HepG2 (cell line): ENCODE measurements around the gene TTLL7. TPM values are rescaled to one million over a fixed set of nuclear protein-coding genes. Genes with fewer than 3 reads are reported as not detected.

Experiments used
- ATAC-seq: fragments of 200-7000 bp; cut with Tn5 transposase; 3 replicates; pipeline ENCODE4 v1.9.1; 2020; ENCODE audit warnings: mild to moderate bottlenecking, moderate library complexity
- BruUV-seq: library from RNA; stranded (reverse); fragments of 400-500 nt; replicated peaks from 2 replicates; lab custom pipeline; 2021; lab: Mats Ljungman, UMichigan
- CTCF ChIA-PET: fragments of 300-600 bp; formaldehyde crosslinking; extraction: SDS; loops from one replicate; lab custom pipeline; 2021; ENCODE audit warnings: low total read pairs, inconsistent platforms, low intra/inter-chr PET ratio; lab: Yijun Ruan, JAX
- POLR2A ChIA-PET: fragments of 350-600 bp; sonication (Branson Sonifier 250); formaldehyde crosslinking; loops from one replicate; lab custom pipeline; 2020; ENCODE audit warnings: antibody characterized with exemption, inconsistent platforms; lab: Yijun Ruan, JAX
- DNase-seq: peaks from one replicate; pipeline ENCODE4 v3.0.0-alpha.2; 2015; ENCODE audit warnings: low spot score
- FAIRE-seq: peaks from 3 replicates; lab custom pipeline; 2011; peaks lifted over from hg19 to GRCh38; lab: Jason Lieb, UNC
- H2AFZ ChIP-seq: one replicate; pipeline ENCODE4 v1.6.1; 2011; ENCODE audit warnings: low read length, inconsistent platforms
- H3K27ac ChIP-seq: fragments of 300-600 bp; 3 replicates; pipeline ENCODE4 v1.8.0; 2011; ENCODE audit warnings: mixed run types, mild to moderate bottlenecking, mixed read lengths, low read length, inconsistent platforms; ENCODE audit not compliant: insufficient read depth; ENCODE audit errors: extremely low read length
- H3K27me3 ChIP-seq, 2 experiments: fragments of 200-600 bp in 1 of 2; 2 replicates in 1 of 2; 3 replicates in 1 of 2; pipeline versions ENCODE4 v1.6.0 to v1.8.0; 2011; ENCODE audit warnings: low read length in 2 of 2, mild to moderate bottlenecking in 2 of 2, moderate library complexity in 2 of 2, inconsistent platforms in 1 of 2; ENCODE audit not compliant: insufficient read depth in 2 of 2, control insufficient read depth in 1 of 2
- H3K36me3 ChIP-seq, 2 experiments: fragments of 200-600 bp in 1 of 2; replicated peaks in 1 of 2; 2 replicates in 1 of 2; 3 replicates in 1 of 2; pipeline versions ENCODE4 v1.5.1 to v1.8.0; 2011; ENCODE audit warnings: low read length in 2 of 2, inconsistent platforms in 1 of 2; ENCODE audit not compliant: insufficient read depth in 2 of 2, control insufficient read depth in 1 of 2
- H3K4me1 ChIP-seq: 2 replicates; pipeline ENCODE4 v1.5.1; 2012; ENCODE audit warnings: low read length, inconsistent platforms; ENCODE audit not compliant: insufficient read depth
- H3K4me2 ChIP-seq: 2 replicates; pipeline ENCODE4 v1.6.0; 2011; ENCODE audit warnings: low read depth, low read length, inconsistent platforms
- H3K4me3 ChIP-seq, 3 experiments: fragments of 200-600 bp in 1 of 3; sonication (generic), shearing (Covaris generic) in 1 of 3; replicated peaks in 1 of 3; 2 replicates each; pipeline ENCODE4 v1.5.1; 2011 to 2016; ENCODE audit warnings: low read length in 3 of 3, inconsistent platforms in 2 of 3, low read depth in 2 of 3, mild to moderate bottlenecking in 2 of 3, control low read depth in 1 of 3, mixed read lengths in 1 of 3; ENCODE audit not compliant: insufficient read depth in 1 of 3
- H3K79me2 ChIP-seq: one replicate; pipeline ENCODE4 v1.6.1; 2011; ENCODE audit warnings: low read length, inconsistent platforms; ENCODE audit not compliant: insufficient read depth
- H3K9ac ChIP-seq: 2 replicates; pipeline ENCODE4 v1.6.0; 2011; ENCODE audit warnings: mild to moderate bottlenecking, low read depth, low read length, inconsistent platforms; ENCODE audit not compliant: insufficient read depth
- H3K9me3 ChIP-seq: 2 replicates; pipeline ENCODE4 v1.5.1; 2012; ENCODE audit warnings: mild to moderate bottlenecking, low read length
- H4K20me1 ChIP-seq: 2 replicates; pipeline ENCODE4 v1.6.0; 2011; ENCODE audit warnings: inconsistent platforms, mild to moderate bottlenecking, low read length, moderate library complexity; ENCODE audit not compliant: insufficient read depth
- CEBPB ChIP-seq: IDR thresholded peaks from 2 replicates; pipeline ENCODE4 v1.6.1; 2011; ENCODE audit warnings: low read depth, low read length, improper control_type of control experiment, borderline replicate concordance
- FOSL2 ChIP-seq: sonication (generic); formaldehyde crosslinking; IDR thresholded peaks from 2 replicates; pipeline ENCODE4 v1.4.0; 2020; ENCODE audit warnings: missing genetic modification reagents
- MEIS1 ChIP-seq: sonication (generic); formaldehyde crosslinking; IDR thresholded peaks from 2 replicates; pipeline ENCODE4 v1.9.0; 2021; ENCODE audit warnings: mild to moderate bottlenecking, missing genetic modification reagents, moderate library complexity, borderline replicate concordance
- NONO ChIP-seq, 2 experiments: fragments of 450-650 bp in 1 of 2; sonication (generic) in 1 of 2; formaldehyde crosslinking in 1 of 2; IDR thresholded peaks in 1 of 2; conservative IDR thresholded peaks in 1 of 2; 2 replicates each; pipeline versions ENCODE4 v1.6.1 to v1.8.0; 2017 to 2022; ENCODE audit warnings: mild to moderate bottlenecking in 1 of 2, missing genetic modification reagents in 1 of 2, moderate library complexity in 1 of 2
- RFX3 ChIP-seq: IDR thresholded peaks from 2 replicates; pipeline ENCODE4 v1.6.1; 2016; ENCODE audit warnings: missing biosample characterization, missing genetic modification reagents
- ZKSCAN5 ChIP-seq: sonication (generic); formaldehyde crosslinking; IDR thresholded peaks from 2 replicates; pipeline ENCODE4 v1.5.1; 2020; ENCODE audit warnings: mild to moderate bottlenecking, missing genetic modification reagents
- ZNF34 ChIP-seq: sonication (generic); formaldehyde crosslinking; IDR thresholded peaks from 2 replicates; pipeline ENCODE4 v1.4.0; 2020; ENCODE audit warnings: mild to moderate bottlenecking, missing genetic modification reagents, borderline replicate concordance
- ZNF724P ChIP-seq: sonication (generic); formaldehyde crosslinking; IDR thresholded peaks from 2 replicates; pipeline ENCODE4 v1.8.0; 2022; ENCODE audit warnings: missing genetic modification reagents, borderline replicate concordance
- WGBS: methylation state at CpG from one replicate; pipeline ENCODE4 v1.1.6; 2017; ENCODE audit warnings: low lambda C conversion rate; 5-methylcytosine and 5-hydroxymethylcytosine counted together
- in situ Hi-C: cut with HindIII; loops from 2 replicates; pipeline ENCODE4 v1.10.0; 2017; ENCODE audit warnings: low pct_unique_long_range_greater_than_20kb; ENCODE audit not compliant: extremely low pct_ligation_motif_present
- intact Hi-C: fragments of 100-400 bp; cut with micrococcal nuclease; formaldehyde crosslinking; loops from one replicate; pipeline ENCODE4 v1.10.0; 2022; ENCODE audit not compliant: unreplicated experiment
- polyA plus RNA-seq, 8 experiments: library from polyadenylated mRNA; depleted of rRNA in 3 of 8; stranded (reverse) in 7 of 8; unstranded in 1 of 8; fragments of >200 nt; fragmentation: Illumina TruSeq in 4 of 8; extraction: Trizol in 4 of 8; gene quantifications; 2 replicates each; pipeline versions ENCODE4 v1.2.1 to v1.2.3, GENCODE V29; 2011 to 2016; ENCODE audit warnings: low read depth in 4 of 8, missing spikeins in 1 of 8, mixed read lengths in 1 of 8; ENCODE audit not compliant: insufficient read depth in 1 of 8
- total RNA-seq, 5 experiments: library from RNA; depleted of rRNA; stranded (reverse); fragments of >200 nt; fragmentation: Illumina TruSeq; extraction: Trizol; gene quantifications; 2 replicates each; pipeline ENCODE4 v1.2.3, GENCODE V29; 2016; ENCODE audit warnings: low read depth in 1 of 5
- TF ChIP-seq, protein P1 (sequence below): sonication (generic); formaldehyde crosslinking; IDR thresholded peaks from 2 replicates; pipeline ENCODE4 v1.5.1; 2020; ENCODE audit warnings: mild to moderate bottlenecking, missing genetic modification reagents, moderate library complexity
- TF ChIP-seq, protein P2 (sequence below): sonication (generic); formaldehyde crosslinking; IDR thresholded peaks from 2 replicates; pipeline ENCODE4 v1.9.0; 2022; ENCODE audit warnings: missing genetic modification reagents, mild to moderate bottlenecking, borderline replicate concordance

The TTLL7 gene
- total and polyA plus RNA-seq, 2 of the 13 experiments (the other 11 are each of a cell fraction or from before 2014, with no cell fraction given), result 0.07 to 0.22 TPM

DNA sequence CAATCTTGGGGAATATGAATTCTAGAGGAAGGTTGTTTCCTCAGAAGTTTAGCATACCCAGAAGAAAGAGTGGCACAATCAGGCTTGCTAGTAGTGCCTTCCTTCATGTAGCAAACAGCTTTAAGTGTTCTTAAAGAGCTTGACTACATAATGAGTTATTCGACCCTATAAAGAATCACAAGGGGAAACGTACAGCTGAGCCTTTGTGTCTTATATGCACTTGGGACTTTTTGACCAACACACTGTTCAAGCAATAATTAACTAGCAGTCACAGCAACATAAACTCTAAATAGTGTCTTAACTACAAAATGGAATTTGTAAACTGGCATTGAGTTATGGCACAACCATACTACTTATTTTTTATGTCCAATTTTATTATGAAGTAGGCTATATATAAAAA lies 86.1 kb downstream of the TTLL7 start (continued):
- no peak for TF ChIP-seq ZNF724P
- TF ChIP-seq, protein P1, sequence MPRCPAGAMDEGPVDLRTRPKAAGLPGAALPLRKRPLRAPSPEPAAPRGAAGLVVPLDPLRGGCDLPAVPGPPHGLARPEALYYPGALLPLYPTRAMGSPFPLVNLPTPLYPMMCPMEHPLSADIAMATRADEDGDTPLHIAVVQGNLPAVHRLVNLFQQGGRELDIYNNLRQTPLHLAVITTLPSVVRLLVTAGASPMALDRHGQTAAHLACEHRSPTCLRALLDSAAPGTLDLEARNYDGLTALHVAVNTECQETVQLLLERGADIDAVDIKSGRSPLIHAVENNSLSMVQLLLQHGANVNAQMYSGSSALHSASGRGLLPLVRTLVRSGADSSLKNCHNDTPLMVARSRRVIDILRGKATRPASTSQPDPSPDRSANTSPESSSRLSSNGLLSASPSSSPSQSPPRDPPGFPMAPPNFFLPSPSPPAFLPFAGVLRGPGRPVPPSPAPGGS, result no peak

DNA sequence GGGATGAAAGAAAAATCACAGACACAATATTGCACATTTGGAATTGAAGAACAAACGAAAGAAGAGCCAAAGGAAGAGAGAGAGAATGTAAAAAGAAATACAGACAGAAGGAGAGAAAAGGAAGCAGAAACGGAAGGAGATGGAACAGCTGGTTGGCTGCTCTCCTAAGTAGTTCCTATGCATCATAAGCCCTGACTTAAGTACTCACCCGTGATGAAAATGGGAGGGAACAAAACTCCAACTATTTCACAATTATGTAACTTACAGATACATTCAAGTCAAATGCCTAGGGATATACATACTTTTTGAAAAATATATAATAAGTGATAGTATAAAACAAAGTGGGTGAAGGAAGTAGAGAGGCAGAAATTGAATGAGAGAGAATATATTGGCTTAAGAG lies 88.5 kb downstream of the TTLL7 start:
- CTCF ChIA-PET, result no interaction called here
- POLR2A ChIA-PET, result no interaction called here
- no peaks in the 10 kb centered on the region for H3K79me2 ChIP-seq
- H3K36me3 ChIP-seq, result no peaks in the 10 kb centered on the region
- no peak overlapping the region for H3K9ac ChIP-seq
- H3K4me2 ChIP-seq, result no peak overlapping the region
- BruUV-seq, result no TSS peak
- no peak for DNase-seq
- H4K20me1 ChIP-seq, result no peaks in the 10 kb centered on the region
- no peak for ATAC-seq
- FAIRE-seq, result no peak
- no peak overlapping the region for H2AFZ ChIP-seq
- no peaks in the 10 kb centered on the region for H3K4me1 ChIP-seq
- no peaks in the 10 kb centered on the region for H3K27me3 ChIP-seq
- in situ Hi-C loops, result no loop called here
- H3K9me3 ChIP-seq, result no peaks in the 10 kb centered on the region
- H3K4me3 ChIP-seq, result no peak overlapping the region
- intact Hi-C loops, result loop anchor here (1.0 kb wide), 1 partner anchor 35 kb away; no protein-coding TSS in a partner anchor
- H3K27ac ChIP-seq, result no peak overlapping the region
- TF ChIP-seq ZKSCAN5 (CRISPR knock-in tag), result no peak
- no peak for TF ChIP-seq NONO (IDR thresholded peaks at IDR 0.05)
- no peak for TF ChIP-seq NONO (CRISPR knock-in tag; conservative IDR thresholded peaks at IDR 0.05)
- TF ChIP-seq, protein P2, sequence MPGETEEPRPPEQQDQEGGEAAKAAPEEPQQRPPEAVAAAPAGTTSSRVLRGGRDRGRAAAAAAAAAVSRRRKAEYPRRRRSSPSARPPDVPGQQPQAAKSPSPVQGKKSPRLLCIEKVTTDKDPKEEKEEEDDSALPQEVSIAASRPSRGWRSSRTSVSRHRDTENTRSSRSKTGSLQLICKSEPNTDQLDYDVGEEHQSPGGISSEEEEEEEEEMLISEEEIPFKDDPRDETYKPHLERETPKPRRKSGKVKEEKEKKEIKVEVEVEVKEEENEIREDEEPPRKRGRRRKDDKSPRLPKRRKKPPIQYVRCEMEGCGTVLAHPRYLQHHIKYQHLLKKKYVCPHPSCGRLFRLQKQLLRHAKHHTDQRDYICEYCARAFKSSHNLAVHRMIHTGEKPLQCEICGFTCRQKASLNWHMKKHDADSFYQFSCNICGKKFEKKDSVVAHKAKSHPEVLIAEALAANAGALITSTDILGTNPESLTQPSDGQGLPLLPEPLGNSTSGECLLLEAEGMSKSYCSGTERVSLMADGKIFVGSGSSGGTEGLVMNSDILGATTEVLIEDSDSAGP (CRISPR knock-in tag), result no peak
- TF ChIP-seq CEBPB, result no peak
- TF ChIP-seq ZNF34 (CRISPR knock-in tag), result no peak
- TF ChIP-seq MEIS1, result no peak
- no peak for TF ChIP-seq FOSL2 (CRISPR knock-in tag)
- no peak for TF ChIP-seq RFX3 (CRISPR knock-in tag)
- 16% methylated on average over 3 of the region's 3 CpGs for WGBS
